ENCODE data around the gene TBC1D22B. TPM values are rescaled to one million over a fixed set of nuclear protein-coding genes. Genes with fewer than 3 reads are reported as not detected.
A peak's percentile ranks its signal among the peaks of the same experiment; 100 is the strongest.

TBC1D22B gene
- total and polyA plus RNA-seq, 2 of the 13 experiments (the other 11 are each of a cell fraction or from before 2014, with no cell fraction given) = 9.7 to 12.9 TPM

DNA sequence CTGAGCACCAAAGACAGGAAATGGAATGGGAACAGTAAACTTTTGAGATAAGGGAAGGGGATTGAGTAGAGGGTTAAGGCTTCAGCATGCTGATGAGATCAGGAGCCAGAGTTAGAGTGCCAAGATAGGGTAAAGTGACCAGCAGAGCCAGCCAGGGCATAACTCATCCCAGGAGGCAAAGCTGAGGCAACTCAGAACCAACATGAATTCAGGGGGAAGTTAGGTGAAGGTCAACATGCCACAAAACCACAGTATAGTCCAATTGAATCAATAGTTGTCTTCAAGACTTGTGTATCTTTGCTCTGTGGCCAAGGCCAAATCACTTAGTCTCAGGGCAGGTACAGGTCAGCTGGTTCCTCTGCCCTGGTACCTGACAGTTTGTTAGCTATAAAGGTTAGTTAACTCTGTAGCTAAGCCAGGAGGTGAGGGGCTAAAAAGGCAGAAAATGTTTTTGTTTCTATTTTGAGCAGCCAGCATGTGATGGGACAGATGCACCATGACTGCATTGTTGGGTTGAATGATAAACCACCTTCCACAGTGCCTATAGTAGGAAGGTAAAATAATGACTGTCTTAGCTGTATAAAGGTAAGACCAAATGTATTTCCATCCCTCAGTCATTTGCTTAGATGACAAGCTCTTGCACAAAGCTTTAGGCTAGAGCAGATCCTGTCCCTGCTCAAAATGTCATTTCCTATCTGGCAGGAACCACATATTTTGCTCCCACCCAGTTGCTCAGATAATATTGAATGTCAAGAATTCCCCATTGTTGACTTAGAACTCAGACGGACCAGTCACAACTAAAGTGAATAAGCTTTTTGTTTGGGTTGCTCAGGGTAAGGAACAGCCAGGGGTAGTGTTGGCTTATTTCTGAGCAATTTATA, 112.0 kb downstream of the TBC1D22B start (continued):
- TF ChIP-seq ZC3H4 (CRISPR knock-in tag; IDR thresholded peaks at IDR 0.05; ENCODE audit: borderline replicate concordance) (no peak), TEAD3 (CRISPR knock-in tag; optimal IDR thresholded peaks at IDR 0.05; ENCODE audit: borderline replicate concordance) (peak; percentile 92), GATAD1 (CRISPR knock-in tag; IDR thresholded peaks at IDR 0.05) (peak; percentile 62), TBX3 (IDR thresholded peaks at IDR 0.05; ENCODE audit: borderline replicate concordance) (peak; percentile 77), ZNF720 (CRISPR knock-in tag; IDR thresholded peaks at IDR 0.05) (no peak), ZNF552 (CRISPR knock-in tag; IDR thresholded peaks at IDR 0.05; ENCODE audit: borderline replicate concordance) (no peak), PITX1 (CRISPR knock-in tag; IDR thresholded peaks at IDR 0.05) (peak; percentile 82), ATF1 (CRISPR knock-in tag; IDR thresholded peaks at IDR 0.05) (no peak), ZFP36 (IDR thresholded peaks at IDR 0.05; ENCODE audit: borderline replicate concordance, low read depth, low read length, partially characterized antibody) (no peak), FOXC1 (CRISPR knock-in tag; IDR thresholded peaks at IDR 0.05; ENCODE audit: borderline replicate concordance) (0 out of 2 replicates have a peak, but pooled peaks have one; percentile 72), ZNF550 (CRISPR knock-in tag; IDR thresholded peaks at IDR 0.05; ENCODE audit: borderline replicate concordance) (no peak), MBNL3 (CRISPR knock-in tag; conservative IDR thresholded peaks at IDR 0.05) (no peak)
- TF ChIP-seq, protein P1, sequence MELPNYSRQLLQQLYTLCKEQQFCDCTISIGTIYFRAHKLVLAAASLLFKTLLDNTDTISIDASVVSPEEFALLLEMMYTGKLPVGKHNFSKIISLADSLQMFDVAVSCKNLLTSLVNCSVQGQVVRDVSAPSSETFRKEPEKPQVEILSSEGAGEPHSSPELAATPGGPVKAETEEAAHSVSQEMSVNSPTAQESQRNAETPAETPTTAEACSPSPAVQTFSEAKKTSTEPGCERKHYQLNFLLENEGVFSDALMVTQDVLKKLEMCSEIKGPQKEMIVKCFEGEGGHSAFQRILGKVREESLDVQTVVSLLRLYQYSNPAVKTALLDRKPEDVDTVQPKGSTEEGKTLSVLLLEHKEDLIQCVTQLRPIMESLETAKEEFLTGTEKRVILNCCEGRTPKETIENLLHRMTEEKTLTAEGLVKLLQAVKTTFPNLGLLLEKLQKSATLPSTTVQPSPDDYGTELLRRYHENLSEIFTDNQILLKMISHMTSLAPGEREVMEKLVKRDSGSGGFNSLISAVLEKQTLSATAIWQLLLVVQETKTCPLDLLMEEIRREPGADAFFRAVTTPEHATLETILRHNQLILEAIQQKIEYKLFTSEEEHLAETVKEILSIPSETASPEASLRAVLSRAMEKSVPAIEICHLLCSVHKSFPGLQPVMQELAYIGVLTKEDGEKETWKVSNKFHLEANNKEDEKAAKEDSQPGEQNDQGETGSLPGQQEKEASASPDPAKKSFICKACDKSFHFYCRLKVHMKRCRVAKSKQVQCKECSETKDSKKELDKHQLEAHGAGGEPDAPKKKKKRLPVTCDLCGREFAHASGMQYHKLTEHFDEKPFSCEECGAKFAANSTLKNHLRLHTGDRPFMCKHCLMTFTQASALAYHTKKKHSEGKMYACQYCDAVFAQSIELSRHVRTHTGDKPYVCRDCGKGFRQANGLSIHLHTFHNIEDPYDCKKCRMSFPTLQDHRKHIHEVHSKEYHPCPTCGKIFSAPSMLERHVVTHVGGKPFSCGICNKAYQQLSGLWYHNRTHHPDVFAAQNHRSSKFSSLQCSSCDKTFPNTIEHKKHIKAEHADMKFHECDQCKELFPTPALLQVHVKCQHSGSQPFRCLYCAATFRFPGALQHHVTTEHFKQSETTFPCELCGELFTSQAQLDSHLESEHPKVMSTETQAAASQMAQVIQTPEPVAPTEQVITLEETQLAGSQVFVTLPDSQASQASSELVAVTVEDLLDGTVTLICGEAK (IDR thresholded peaks at IDR 0.05) = no peak
- TF ChIP-seq, protein P1 (CRISPR knock-in tag; IDR thresholded peaks at IDR 0.05) = no peak; the same call in 1 of the 2 replicates
- TF ChIP-seq, protein P2, sequence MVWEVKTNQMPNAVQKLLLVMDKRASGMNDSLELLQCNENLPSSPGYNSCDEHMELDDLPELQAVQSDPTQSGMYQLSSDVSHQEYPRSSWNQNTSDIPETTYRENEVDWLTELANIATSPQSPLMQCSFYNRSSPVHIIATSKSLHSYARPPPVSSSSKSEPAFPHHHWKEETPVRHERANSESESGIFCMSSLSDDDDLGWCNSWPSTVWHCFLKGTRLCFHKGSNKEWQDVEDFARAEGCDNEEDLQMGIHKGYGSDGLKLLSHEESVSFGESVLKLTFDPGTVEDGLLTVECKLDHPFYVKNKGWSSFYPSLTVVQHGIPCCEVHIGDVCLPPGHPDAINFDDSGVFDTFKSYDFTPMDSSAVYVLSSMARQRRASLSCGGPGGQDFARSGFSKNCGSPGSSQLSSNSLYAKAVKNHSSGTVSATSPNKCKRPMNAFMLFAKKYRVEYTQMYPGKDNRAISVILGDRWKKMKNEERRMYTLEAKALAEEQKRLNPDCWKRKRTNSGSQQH (CRISPR knock-in tag; IDR thresholded peaks at IDR 0.05; ENCODE audit: low read depth) = 0 out of 2 replicates have a peak, but pooled peaks have one; percentile 24
- TF ChIP-seq, protein P3, sequence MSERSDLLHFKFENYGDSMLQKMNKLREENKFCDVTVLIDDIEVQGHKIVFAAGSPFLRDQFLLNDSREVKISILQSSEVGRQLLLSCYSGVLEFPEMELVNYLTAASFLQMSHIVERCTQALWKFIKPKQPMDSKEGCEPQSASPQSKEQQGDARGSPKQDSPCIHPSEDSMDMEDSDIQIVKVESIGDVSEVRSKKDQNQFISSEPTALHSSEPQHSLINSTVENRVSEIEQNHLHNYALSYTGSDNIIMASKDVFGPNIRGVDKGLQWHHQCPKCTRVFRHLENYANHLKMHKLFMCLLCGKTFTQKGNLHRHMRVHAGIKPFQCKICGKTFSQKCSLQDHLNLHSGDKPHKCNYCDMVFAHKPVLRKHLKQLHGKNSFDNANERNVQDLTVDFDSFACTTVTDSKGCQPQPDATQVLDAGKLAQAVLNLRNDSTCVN (CRISPR knock-in tag; IDR thresholded peaks at IDR 0.05; ENCODE audit: borderline replicate concordance) = 0 out of 2 replicates have a peak, but pooled peaks have one; percentile 54

Measured in HepG2 (cell line).